H9 (cell line): ENCODE measurements around the gene THAP5. TPM values are rescaled to one million over a fixed set of nuclear protein-coding genes. Genes with fewer than 3 reads are reported as not detected.

Source experiments
- DNase-seq: peaks from one replicate; pipeline ENCODE4 v3.0.0-alpha.2; 2017
- H2AFZ ChIP-seq: one replicate; pipeline ENCODE4 v1.6.1; 2013; ENCODE audit warnings: mild to moderate bottlenecking, low read length, control low read depth, moderate library complexity
- H2AK5ac ChIP-seq: 2 replicates; pipeline ENCODE4 v1.6.1; 2013; ENCODE audit warnings: low read length, control low read depth, mixed read lengths; ENCODE audit not compliant: insufficient read length
- H2BK120ac ChIP-seq: one replicate; pipeline ENCODE4 v1.6.1; 2013; ENCODE audit warnings: low read depth, mild to moderate bottlenecking, low read length, control low read depth, inconsistent platforms; ENCODE audit not compliant: poor library complexity, severe bottlenecking
- H2BK12ac ChIP-seq: 2 replicates; pipeline ENCODE4 v1.6.1; 2013; ENCODE audit warnings: low read length, control low read depth, mixed read lengths, low read depth; ENCODE audit not compliant: insufficient read length
- H2BK15ac ChIP-seq: 2 replicates; pipeline ENCODE4 v1.6.1; 2013; ENCODE audit warnings: low read depth, low read length, control low read depth
- H2BK20ac ChIP-seq: one replicate; pipeline ENCODE4 v1.6.1; 2013; ENCODE audit warnings: low read depth, mild to moderate bottlenecking, low read length, control low read depth, inconsistent platforms; ENCODE audit not compliant: poor library complexity, severe bottlenecking
- H2BK5ac ChIP-seq: 2 replicates; pipeline ENCODE4 v1.6.1; 2013; ENCODE audit warnings: low read length, control low read depth, mixed read lengths; ENCODE audit not compliant: insufficient read length
- H3K14ac ChIP-seq: 2 replicates; pipeline ENCODE4 v1.6.1; 2013; ENCODE audit warnings: low read length, control low read depth; ENCODE audit not compliant: insufficient read depth
- H3K18ac ChIP-seq: 2 replicates; pipeline ENCODE4 v1.6.1; 2013; ENCODE audit warnings: low read depth, mild to moderate bottlenecking, mixed read lengths, low read length, control low read depth; ENCODE audit not compliant: insufficient read length
- H3K23ac ChIP-seq: 2 replicates; pipeline ENCODE4 v1.6.1; 2013; ENCODE audit warnings: low read length, control low read depth, mixed read lengths, low read depth; ENCODE audit not compliant: insufficient read length
- H3K23me2 ChIP-seq: 2 replicates; pipeline ENCODE4 v1.6.1; 2013; ENCODE audit warnings: low read depth, mild to moderate bottlenecking, mixed read lengths, low read length, control low read depth; ENCODE audit not compliant: insufficient read length, poor library complexity, severe bottlenecking
- H3K27ac ChIP-seq: 2 replicates; pipeline ENCODE4 v1.5.1; 2013; ENCODE audit warnings: low read length, control low read depth, mixed read lengths, low read depth; ENCODE audit not compliant: insufficient read length
- H3K27me3 ChIP-seq: 2 replicates; pipeline ENCODE4 v1.6.1; 2013; ENCODE audit warnings: low read length, control low read depth, inconsistent platforms; ENCODE audit not compliant: insufficient read depth
- H3K4ac ChIP-seq: 2 replicates; pipeline ENCODE4 v1.6.1; 2013; ENCODE audit warnings: low read depth, mild to moderate bottlenecking, control low read depth, inconsistent platforms, low read length, moderate library complexity
- H3K4me1 ChIP-seq: 2 replicates; pipeline ENCODE4 v1.6.1; 2013; ENCODE audit warnings: low read length, control low read depth, inconsistent platforms; ENCODE audit not compliant: insufficient read depth
- H3K4me2 ChIP-seq: 2 replicates; pipeline ENCODE4 v1.6.1; 2013; ENCODE audit warnings: low read length, control low read depth, mixed read lengths; ENCODE audit not compliant: insufficient read length, insufficient read depth
- H3K56ac ChIP-seq: 2 replicates; pipeline ENCODE4 v1.6.1; 2013; ENCODE audit warnings: low read depth, mild to moderate bottlenecking, mixed read lengths, low read length, control low read depth; ENCODE audit not compliant: insufficient read length
- H3K79me1 ChIP-seq: 2 replicates; pipeline ENCODE4 v1.6.1; 2013; ENCODE audit warnings: low read depth, mild to moderate bottlenecking, moderate library complexity, low read length, control low read depth, inconsistent platforms; ENCODE audit not compliant: insufficient read depth, poor library complexity, severe bottlenecking
- H3K79me2 ChIP-seq: 2 replicates; pipeline ENCODE4 v1.6.1; 2013; ENCODE audit warnings: low read length, control low read depth, inconsistent platforms; ENCODE audit not compliant: insufficient read depth
- H3K9ac ChIP-seq: 2 replicates; pipeline ENCODE4 v1.6.1; 2013; ENCODE audit warnings: low read length, control low read depth, mixed read lengths; ENCODE audit not compliant: insufficient read length; ENCODE audit errors: extremely low read depth
- H3K9me3 ChIP-seq: one replicate; pipeline ENCODE4 v1.6.1; 2013; ENCODE audit warnings: low read depth, low read length, inconsistent platforms; ENCODE audit not compliant: control insufficient read depth
- H3T11ph ChIP-seq: one replicate; pipeline ENCODE4 v1.6.1; 2013; ENCODE audit warnings: mild to moderate bottlenecking, low read length, control low read depth, inconsistent platforms
- H4K20me1 ChIP-seq: one replicate; pipeline ENCODE4 v1.6.1; 2013; ENCODE audit not compliant: control insufficient read depth, insufficient read length, insufficient read depth
- H4K5ac ChIP-seq: 2 replicates; pipeline ENCODE4 v1.6.1; 2013; ENCODE audit warnings: low read depth, mild to moderate bottlenecking, mixed read lengths, low read length, control low read depth; ENCODE audit not compliant: insufficient read length
- H4K8ac ChIP-seq: replicated peaks from 2 replicates; pipeline ENCODE4 v1.6.1; 2013; ENCODE audit warnings: low read length, control low read depth, mixed read lengths, low read depth; ENCODE audit not compliant: insufficient read length
- H4K91ac ChIP-seq: 2 replicates; pipeline ENCODE4 v1.6.1; 2013; ENCODE audit warnings: low read depth, mild to moderate bottlenecking, moderate library complexity, mixed read lengths, low read length, control low read depth; ENCODE audit not compliant: insufficient read length
- H3K27ac Mint-ChIP-seq, 3 experiments: 2 replicates in 2 of 3; 3 replicates in 1 of 3; pipeline ENCODE4 v1.8.0; 2020 to 2021; ENCODE audit warnings: mixed read lengths in 3 of 3, mild to moderate bottlenecking in 1 of 3, moderate library complexity in 1 of 3
- H3K27me3 Mint-ChIP-seq: 2 replicates; pipeline ENCODE4 v1.8.0; 2021; ENCODE audit warnings: low read depth, mild to moderate bottlenecking, moderate library complexity, mixed read lengths
- H3K36me3 Mint-ChIP-seq, 3 experiments: 2 replicates in 2 of 3; 3 replicates in 1 of 3; pipeline ENCODE4 v1.8.0; 2020 to 2021; ENCODE audit warnings: low read depth in 3 of 3, mixed read lengths in 3 of 3; ENCODE audit not compliant: insufficient read depth in 1 of 3
- H3K4me1 Mint-ChIP-seq, 2 experiments: 2 replicates each; pipeline ENCODE4 v1.8.0; 2020; ENCODE audit warnings: mixed read lengths in 2 of 2
- H3K4me3 Mint-ChIP-seq, 2 experiments: 2 replicates in 1 of 2; 3 replicates in 1 of 2; pipeline ENCODE4 v1.8.0; 2020 to 2021; ENCODE audit warnings: mild to moderate bottlenecking in 2 of 2, mixed read lengths in 2 of 2, moderate library complexity in 1 of 2
- H3K9me3 Mint-ChIP-seq, 2 experiments: 2 replicates in 1 of 2; 3 replicates in 1 of 2; pipeline ENCODE4 v1.8.0; 2020; ENCODE audit warnings: mild to moderate bottlenecking in 2 of 2, mixed read lengths in 2 of 2, moderate library complexity in 1 of 2
- WGBS: extraction: QIAGEN DNeasy Blood & Tissue Kit; methylation state at CpG from one replicate; pipeline ENCODE4 v1.1.7; 2013; ENCODE audit warnings: missing lambda C conversion rate, low lambda C conversion rate, mixed read lengths; ENCODE audit not compliant: insufficient read length; ENCODE audit errors: extremely low coverage; 5-methylcytosine and 5-hydroxymethylcytosine counted together
- total RNA-seq: library from RNA; stranded (reverse); gene quantifications from 2 replicates; pipeline ENCODE4 v1.2.1, GENCODE V29; 2021
- TF ChIP-seq, protein P1 (sequence below): fragments of 200-600 bp; sonication (generic); conservative IDR thresholded peaks from 3 replicates; pipeline ENCODE4 v1.8.0; 2021; ENCODE audit warnings: antibody characterized with exemption, mild to moderate bottlenecking

Gene THAP5
- total RNA-seq, 1 experiment from 2014 or later = 20.6 TPM

- Histone ChIP-seq H3K56ac (no peak overlapping the region), H3K79me2 (no peaks in the 10 kb centered on the region), H3K4me2 (no peak overlapping the region), H3K4me1 (no peaks in the 10 kb centered on the region), H3K9ac (no peak overlapping the region), H3K27ac (no peak overlapping the region), H3T11ph (no peak overlapping the region), H2BK15ac (no peak overlapping the region), H3K4ac (no peak overlapping the region), H2BK120ac (no peak overlapping the region), H3K23me2 (no peaks in the 10 kb centered on the region), H3K23ac (no peak overlapping the region), H4K5ac (no peak overlapping the region), H4K91ac (no peak overlapping the region), H3K18ac (no peak overlapping the region), H4K8ac (no peak overlapping the region), H3K9me3 (no peaks in the 10 kb centered on the region), H2AK5ac (no peak overlapping the region), H3K14ac (no peak overlapping the region), H4K20me1 (no peaks in the 10 kb centered on the region), H2BK12ac (no peak overlapping the region), H2BK20ac (no peak overlapping the region), H3K27me3 (no peaks in the 10 kb centered on the region), H2BK5ac (no peak overlapping the region), H3K79me1 (no peaks in the 10 kb centered on the region), H2AFZ (no peak overlapping the region)
- WGBS = no CpG with 5 or more reads among the region's 3 CpGs
- TF ChIP-seq, protein P1, sequence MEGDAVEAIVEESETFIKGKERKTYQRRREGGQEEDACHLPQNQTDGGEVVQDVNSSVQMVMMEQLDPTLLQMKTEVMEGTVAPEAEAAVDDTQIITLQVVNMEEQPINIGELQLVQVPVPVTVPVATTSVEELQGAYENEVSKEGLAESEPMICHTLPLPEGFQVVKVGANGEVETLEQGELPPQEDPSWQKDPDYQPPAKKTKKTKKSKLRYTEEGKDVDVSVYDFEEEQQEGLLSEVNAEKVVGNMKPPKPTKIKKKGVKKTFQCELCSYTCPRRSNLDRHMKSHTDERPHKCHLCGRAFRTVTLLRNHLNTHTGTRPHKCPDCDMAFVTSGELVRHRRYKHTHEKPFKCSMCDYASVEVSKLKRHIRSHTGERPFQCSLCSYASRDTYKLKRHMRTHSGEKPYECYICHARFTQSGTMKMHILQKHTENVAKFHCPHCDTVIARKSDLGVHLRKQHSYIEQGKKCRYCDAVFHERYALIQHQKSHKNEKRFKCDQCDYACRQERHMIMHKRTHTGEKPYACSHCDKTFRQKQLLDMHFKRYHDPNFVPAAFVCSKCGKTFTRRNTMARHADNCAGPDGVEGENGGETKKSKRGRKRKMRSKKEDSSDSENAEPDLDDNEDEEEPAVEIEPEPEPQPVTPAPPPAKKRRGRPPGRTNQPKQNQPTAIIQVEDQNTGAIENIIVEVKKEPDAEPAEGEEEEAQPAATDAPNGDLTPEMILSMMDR = no peak
- no peak overlapping the region for H3K27ac Mint-ChIP-seq
- H3K27me3 Mint-ChIP-seq = no peaks in the 10 kb centered on the region
- no peak for DNase-seq
- no peak overlapping the region for H3K4me3 Mint-ChIP-seq
- peaks cover 13 to 49% (median 48%) of the 10 kb centered on the region in 3 experiments for H3K36me3 Mint-ChIP-seq
- peaks cover 0 to 8% of the 10 kb centered on the region in 2 experiments; a peak in 2 of 4 replicates for H3K4me1 Mint-ChIP-seq
- H3K9me3 Mint-ChIP-seq = peaks cover 0 to 2% of the 10 kb centered on the region in 2 experiments; a peak in 2 of 5 replicates
Measured at GRCh38 chr7:108515013-108515412, 54.5 kb downstream of the THAP5 start.

Other genes starting within 250 kb of the THAP5 start
- 1.8 and 2.3 TPM in 2 replicates for gene NRCAM, start 113.3 kb downstream of the THAP5 start, total RNA-seq
- 10.7 and 11.7 TPM in 2 replicates for gene PNPLA8, start 43.6 kb downstream of the THAP5 start, total RNA-seq
- gene DNAJB9, start 168 bp upstream of the THAP5 start, total RNA-seq = 11.3 TPM in 2 replicates